Measurements from ENCODE around the gene GNG7. TPM values are rescaled to one million over a fixed set of nuclear protein-coding genes. Genes with fewer than 3 reads are reported as not detected.

The GNG7 gene
- total and polyA plus RNA-seq, 10 of the 15 experiments (the other 5 are each of a cell fraction or from before 2014, with no cell fraction given): 1.9 to 13.6 (median 6.5) TPM

GRCh38 chr19:2516727-2517126 lies 185.8 kb downstream of the GNG7 start (continued):
- TF ChIP-seq PKNOX1 (IDR thresholded peaks at IDR 0.05) (no peak), PAX5 (IDR thresholded peaks at IDR 0.05; ENCODE audit: borderline replicate concordance, low read depth, low read length) (no peak), MLLT1 (IDR thresholded peaks at IDR 0.05) (no peak), ZSCAN29 (IDR thresholded peaks at IDR 0.05) (no peak), SRF (IDR thresholded peaks at IDR 0.05; ENCODE audit: low read depth in 2 of 2, low read length in 2 of 2) (no peak), ZBTB33 (IDR thresholded peaks at IDR 0.05) (no peak)

DNA sequence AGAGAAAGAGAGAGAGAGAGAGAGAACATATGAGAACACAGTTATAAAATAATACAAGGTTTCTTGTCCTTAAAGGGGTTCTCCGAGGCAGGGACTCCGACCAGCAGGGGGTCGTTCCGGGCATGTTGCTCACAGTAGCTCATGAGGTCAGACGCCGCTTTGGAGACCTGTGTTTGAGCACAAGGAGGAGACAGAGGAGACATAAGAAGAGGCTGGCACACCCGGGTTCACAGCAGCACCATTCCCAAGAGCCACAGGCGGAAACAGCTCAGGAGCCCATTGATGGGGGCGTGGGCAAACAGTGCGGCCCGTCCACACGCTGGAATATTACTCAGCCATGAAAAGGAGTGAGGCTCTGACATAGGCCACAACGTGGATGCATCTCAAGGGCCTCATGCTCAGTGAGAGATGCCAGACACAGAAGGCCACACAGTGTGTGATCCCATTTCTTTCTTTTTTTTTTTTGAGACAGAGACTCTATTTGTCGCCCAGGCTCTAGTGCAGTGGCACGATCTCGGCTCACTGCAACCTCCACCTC lies 187.4 kb downstream of the GNG7 start:
- H3K4me2 ChIP-seq (ENCODE audit: control insufficient read depth, insufficient read depth): no peak overlapping the region
- no peak for ATAC-seq
- H3K36me3 ChIP-seq (ENCODE audit: control insufficient read depth in 2 of 2, insufficient read depth in 2 of 2, low read length in 1 of 2): no peaks in the 10 kb centered on the region; a peak in 1 of 4 replicates
- in situ Hi-C loops (cut with MboI): no loop called here
- H3K79me2 ChIP-seq (ENCODE audit: control insufficient read depth, insufficient read depth, low read length): no peaks in the 10 kb centered on the region
- BruUV-seq (replicated peaks): no TSS peak
- RAD21 ChIA-PET (ENCODE audit: unreplicated experiment): no interaction called here
- no peak overlapping the region for H3K27ac ChIP-seq (ENCODE audit: control insufficient read depth, insufficient read depth)
- no peaks in the 10 kb centered on the region for H4K20me1 ChIP-seq (ENCODE audit: control insufficient read depth, insufficient read depth)
- DNase-seq (ENCODE audit: low read depth, low spot score): no peak
- 94% methylated on average over 16 of the region's 16 CpGs for WGBS (ENCODE audit: insufficient coverage, insufficient replicate concordance, low lambda C conversion rate, missing lambda C conversion rate)
- CTCF ChIA-PET: interaction anchor here (0.8 to 1.6 kb wide), 2 partner anchors 19 to 65 kb away, joined by 3 to 5 read pairs; no protein-coding TSS in a partner anchor
- H2AFZ ChIP-seq (ENCODE audit: control insufficient read depth, low read depth, low read length): no peak overlapping the region
- POLR2A ChIA-PET: interaction anchor here (0.5 kb wide), 1 partner anchor 28 kb away, joined by 5 read pairs; no protein-coding TSS in a partner anchor
- H3K27me3 ChIP-seq (replicated peaks in 1 of 2; ENCODE audit: control insufficient read depth in 2 of 2, insufficient read depth in 2 of 2, low read length in 1 of 2): no peaks in the 10 kb centered on the region
- no peak for FAIRE-seq
- H3K9ac ChIP-seq (ENCODE audit: control insufficient read depth, insufficient read depth, low read length): no peak overlapping the region
- no peaks in the 10 kb centered on the region for H3K9me3 ChIP-seq (replicated peaks; ENCODE audit: control insufficient read depth, insufficient read depth, low read length)
- H3K4me1 ChIP-seq (ENCODE audit: control insufficient read depth, insufficient read depth, low read length): peaks cover 8% of the 10 kb centered on the region
- no peak overlapping the region for H3K4me3 ChIP-seq
- SMC1A ChIA-PET (ENCODE audit: uncharacterized antibody, unreplicated experiment): no interaction called here
- intact Hi-C loops (cut with micrococcal nuclease; ENCODE audit: unreplicated experiment): no loop called here
- TF ChIP-seq KAT2A (conservative IDR thresholded peaks at IDR 0.05; ENCODE audit: control insufficient read depth, low read depth, low read length): no peak
- TF ChIP-seq, protein P1, sequence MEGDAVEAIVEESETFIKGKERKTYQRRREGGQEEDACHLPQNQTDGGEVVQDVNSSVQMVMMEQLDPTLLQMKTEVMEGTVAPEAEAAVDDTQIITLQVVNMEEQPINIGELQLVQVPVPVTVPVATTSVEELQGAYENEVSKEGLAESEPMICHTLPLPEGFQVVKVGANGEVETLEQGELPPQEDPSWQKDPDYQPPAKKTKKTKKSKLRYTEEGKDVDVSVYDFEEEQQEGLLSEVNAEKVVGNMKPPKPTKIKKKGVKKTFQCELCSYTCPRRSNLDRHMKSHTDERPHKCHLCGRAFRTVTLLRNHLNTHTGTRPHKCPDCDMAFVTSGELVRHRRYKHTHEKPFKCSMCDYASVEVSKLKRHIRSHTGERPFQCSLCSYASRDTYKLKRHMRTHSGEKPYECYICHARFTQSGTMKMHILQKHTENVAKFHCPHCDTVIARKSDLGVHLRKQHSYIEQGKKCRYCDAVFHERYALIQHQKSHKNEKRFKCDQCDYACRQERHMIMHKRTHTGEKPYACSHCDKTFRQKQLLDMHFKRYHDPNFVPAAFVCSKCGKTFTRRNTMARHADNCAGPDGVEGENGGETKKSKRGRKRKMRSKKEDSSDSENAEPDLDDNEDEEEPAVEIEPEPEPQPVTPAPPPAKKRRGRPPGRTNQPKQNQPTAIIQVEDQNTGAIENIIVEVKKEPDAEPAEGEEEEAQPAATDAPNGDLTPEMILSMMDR (IDR thresholded peaks at IDR 0.05 in 2 of 3, conservative IDR thresholded peaks at IDR 0.05 in 1 of 3; ENCODE audit: control insufficient read depth in 2 of 3, extremely low read depth in 1 of 3, insufficient read depth in 1 of 3, low read depth in 3 of 3, low read length in 3 of 3): no peak
- TF ChIP-seq USF1 (IDR thresholded peaks at IDR 0.05; ENCODE audit: borderline replicate concordance, extremely low read length, insufficient read depth, low read depth, low read length): no peak
- no peak for TF ChIP-seq ATF3 (IDR thresholded peaks at IDR 0.05; ENCODE audit: borderline replicate concordance, extremely low read depth, low read depth, low read length)
- TF ChIP-seq, protein P2, sequence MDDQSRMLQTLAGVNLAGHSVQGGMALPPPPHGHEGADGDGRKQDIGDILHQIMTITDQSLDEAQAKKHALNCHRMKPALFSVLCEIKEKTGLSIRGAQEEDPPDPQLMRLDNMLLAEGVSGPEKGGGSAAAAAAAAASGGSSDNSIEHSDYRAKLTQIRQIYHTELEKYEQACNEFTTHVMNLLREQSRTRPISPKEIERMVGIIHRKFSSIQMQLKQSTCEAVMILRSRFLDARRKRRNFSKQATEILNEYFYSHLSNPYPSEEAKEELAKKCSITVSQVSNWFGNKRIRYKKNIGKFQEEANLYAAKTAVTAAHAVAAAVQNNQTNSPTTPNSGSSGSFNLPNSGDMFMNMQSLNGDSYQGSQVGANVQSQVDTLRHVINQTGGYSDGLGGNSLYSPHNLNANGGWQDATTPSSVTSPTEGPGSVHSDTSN (IDR thresholded peaks at IDR 0.05; ENCODE audit: insufficient replicate concordance, low read depth, low read length): no peak

Measured in GM12878 (cell line).